HuH-7 (cell line): Measurements from ENCODE around the gene FOXP1.
"Not testable (repeated sequence)": the region's sequence is repeated elsewhere in the genome, so short reads cannot be mapped to it uniquely, and the experiment has no call there.

Experiments used
- DNase-seq: peaks from one replicate; pipeline ENCODE4 v3.0.0; 2011; ENCODE audit warnings: low spot score

The FOXP1 gene

DNA sequence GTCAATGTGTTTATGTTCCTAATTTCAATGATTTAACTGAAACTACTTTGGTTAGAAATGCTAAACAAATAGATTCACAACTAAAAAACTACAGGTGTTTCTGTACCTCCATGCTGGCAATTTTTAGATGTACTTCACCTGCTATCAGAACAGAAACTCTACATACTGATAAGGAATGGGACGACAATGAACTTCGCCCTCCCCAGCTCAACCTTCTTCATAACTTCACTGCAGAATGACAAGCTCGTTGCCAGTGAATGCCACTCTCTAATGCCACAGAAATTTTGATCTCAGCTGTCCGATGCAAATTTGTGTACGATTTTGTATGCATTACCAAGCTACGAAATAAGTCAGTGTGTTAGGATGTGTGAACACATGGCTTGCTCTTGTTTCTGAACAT lies 133.4 kb downstream of the FOXP1 start:
- no peak for DNase-seq

DNA sequence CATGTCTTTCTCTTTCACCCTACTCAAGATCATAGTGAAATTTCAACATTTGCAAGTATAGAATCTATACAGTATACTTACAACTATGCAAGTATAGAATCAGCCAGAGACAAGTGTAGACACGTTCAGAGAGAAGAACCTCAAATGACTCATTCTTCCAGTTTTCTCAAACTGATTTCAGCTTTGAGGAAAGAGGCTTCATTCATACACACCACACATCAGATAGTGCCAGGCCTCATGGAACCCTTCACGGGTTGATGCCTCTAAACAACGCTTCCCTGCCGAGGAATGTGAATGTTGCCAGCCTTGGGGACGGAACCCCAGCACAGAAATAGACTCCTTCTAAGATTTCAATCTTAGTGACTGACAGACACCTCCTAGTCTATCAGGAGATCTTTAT lies 135.7 kb downstream of the FOXP1 start:
- no peak for DNase-seq

DNA sequence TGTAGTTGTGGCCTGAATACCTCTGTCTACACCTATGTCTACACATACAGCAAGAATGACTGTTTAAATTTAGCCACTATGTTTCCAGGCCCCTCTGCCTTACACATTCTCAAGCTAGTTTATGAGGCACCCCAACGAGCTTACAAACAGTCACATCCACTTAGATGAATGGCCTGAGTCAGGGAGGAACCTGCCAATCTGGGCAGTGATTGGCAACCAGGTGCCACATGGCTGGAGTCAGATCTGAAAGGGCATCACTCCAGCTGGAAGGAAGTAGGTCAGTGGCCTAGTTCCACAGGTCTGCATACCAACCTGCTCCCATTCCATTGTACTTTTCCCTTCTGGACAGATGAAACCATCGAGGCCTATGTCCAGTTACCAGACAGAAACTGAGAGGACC lies 136.3 kb downstream of the FOXP1 start:
- no peak for DNase-seq

DNA sequence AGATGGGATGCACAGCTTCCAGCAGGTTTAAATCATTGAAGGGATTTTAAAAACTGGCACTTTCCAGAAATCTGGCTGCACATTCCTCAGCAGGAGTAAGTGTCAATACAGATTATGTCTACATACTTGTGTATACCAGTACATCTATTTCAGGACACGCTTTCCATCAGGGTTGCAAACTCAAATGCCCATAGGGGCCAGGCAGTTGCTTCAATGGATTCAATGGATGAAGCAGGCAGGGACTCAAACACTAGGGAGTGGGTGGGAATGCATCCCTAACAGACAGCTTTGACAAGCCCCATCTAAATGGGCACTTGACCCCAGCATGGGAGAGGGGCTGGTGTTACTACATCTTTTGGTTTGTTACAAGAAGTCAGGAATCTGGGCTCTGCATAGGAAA lies 136.8 kb downstream of the FOXP1 start:
- no peak for DNase-seq

- DNase-seq = no peak
Observed at GRCh38 chr3:71446260-71446659, 137.3 kb downstream of the FOXP1 start.

GRCh38 chr3:71444861-71445259 lies 138.7 kb downstream of the FOXP1 start:
- DNase-seq = no peak

DNA sequence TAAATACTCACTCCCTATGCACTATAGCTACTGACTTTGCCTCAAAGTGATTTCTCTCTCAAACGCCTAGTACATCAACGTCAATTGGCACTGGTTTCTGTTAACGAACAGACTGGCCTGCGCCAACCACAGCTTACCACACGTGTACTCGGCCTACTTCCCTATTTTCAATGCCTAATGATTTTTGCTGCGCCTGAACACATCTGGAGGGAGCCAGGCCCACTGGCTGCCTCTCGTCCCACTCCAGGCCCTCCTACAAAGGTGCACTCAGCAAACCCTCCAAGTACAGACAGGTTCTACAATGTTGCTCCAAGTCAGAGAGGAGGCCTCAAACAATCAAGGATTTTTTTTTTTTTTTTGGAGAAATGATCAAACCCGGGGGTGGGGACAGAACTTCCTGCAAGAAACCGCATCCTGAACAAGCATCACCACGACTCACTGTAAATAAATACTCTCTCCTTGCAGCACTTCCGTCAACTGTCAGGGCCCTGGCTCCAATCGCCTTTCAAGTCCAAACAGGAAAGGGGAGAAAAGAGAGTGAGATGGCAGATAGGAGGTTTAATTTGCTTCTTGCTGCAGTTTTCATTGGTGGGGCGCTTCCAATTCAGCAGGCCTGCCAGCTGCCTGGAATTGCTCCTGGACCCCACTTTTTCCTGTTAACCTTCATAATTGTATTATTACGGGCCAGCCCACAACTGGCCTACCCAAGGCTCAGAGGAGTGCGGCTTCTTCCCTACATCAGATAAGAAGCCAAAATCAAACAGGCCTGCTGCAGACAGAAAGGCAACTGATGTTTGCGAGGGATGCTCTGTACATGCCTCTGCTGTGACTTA lies 139.3 kb downstream of the FOXP1 start:
- DNase-seq = no peak

DNA sequence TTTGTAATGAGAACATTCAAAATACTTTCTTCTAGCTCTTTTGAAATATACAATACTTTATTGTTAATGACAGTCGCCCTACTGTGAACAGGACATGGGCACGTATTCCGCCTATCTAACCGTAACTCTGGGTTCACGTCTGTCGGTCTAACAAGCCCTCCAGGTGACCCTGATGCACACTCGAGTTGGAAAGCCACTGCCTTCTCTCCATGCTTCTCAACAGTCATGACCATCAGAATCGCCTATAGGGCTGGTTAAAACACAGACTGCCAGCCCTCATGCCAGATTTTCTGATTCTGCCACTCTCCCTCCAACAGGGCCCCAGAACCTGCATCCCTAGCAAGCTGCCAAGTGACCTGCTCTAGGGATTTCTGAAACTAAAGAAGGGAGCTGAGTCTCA lies 140.2 kb downstream of the FOXP1 start:
- DNase-seq = no peak

DNA sequence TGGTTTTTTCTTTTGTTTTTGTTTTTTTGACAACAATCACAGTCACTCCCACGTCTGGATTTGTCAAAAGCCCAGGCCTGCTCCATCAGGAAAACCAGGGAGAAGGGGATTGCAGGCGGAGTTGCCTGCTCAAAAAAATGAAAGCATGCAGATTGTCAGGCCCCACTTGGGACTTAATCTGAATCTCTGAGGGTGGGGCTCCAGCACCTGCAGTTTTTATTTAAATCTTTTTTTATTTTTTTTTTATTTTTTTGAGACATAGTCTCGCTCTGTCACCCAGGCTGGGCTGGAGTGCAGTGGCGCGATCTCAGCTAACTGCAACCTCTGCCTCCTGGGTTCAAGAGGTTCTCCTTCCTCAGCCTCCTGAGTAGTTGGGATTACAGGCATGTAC lies 140.9 kb downstream of the FOXP1 start:
- no peak for DNase-seq

DNA sequence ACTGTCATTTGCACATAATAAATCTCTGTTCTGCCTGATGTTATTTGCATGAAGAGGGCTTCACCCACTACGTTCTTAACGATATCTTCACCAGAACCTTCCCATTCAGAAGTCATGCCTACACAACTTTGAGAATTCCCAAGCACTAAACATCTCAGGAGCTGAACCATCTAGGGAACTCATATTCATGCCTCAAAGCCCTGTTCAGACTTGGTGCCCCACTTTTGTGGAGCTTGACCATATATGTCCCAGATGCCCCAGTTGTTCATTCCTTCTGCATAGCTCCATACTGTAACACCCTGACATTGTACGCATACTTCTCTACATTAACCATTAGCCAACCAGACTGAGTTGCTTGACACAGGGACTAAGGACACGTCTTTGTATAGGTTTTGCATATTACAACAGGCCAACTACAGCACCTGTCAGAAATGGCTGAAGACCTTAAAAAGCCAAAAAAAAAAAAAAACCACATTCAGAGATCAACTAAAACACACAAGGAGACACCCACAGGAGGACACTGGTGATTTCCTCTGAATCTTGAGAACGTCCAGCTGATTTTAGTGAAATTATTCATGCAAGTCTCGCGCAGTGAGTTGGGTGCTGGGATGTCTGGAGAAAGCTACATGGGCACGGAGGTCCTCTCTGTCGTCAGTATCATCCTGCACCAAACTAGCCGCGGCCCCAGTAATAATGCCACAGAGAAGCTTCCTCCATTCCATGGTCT lies 141.4 kb downstream of the FOXP1 start:
- DNase-seq = no peak

DNA sequence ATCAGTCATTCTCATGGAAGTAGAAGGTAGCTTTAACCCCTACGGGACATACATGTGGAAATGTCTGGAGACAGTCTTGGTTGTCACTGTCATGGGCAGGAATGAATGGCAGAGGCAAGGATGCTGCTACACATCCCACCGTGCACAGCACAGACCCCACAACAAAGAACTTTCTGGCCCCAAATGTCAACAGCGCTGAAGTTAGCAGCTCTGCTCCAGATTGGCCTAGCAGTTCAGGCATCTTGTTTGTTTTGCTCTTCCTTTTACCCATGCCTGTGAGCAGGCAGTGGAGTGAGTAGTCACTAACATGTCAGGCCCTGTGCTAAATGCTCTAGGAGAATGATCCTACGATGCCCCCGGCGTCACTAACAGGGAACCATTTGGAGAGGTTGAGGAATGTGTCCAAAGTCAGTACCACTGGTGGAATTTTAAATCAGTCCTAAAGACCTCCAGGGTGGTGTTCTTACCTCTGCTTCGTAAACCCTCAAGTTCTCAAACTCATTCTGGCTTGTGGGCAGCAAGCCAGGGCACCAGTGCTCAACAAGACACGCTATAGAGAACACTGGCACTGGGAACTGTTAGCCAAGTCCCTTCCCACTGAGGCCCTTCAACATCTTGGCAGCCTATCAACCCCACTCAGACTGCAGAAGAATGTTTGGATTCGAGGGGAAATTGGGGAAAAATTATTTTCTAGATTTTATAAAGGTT lies 142.2 kb downstream of the FOXP1 start:
- no peak for DNase-seq

DNA sequence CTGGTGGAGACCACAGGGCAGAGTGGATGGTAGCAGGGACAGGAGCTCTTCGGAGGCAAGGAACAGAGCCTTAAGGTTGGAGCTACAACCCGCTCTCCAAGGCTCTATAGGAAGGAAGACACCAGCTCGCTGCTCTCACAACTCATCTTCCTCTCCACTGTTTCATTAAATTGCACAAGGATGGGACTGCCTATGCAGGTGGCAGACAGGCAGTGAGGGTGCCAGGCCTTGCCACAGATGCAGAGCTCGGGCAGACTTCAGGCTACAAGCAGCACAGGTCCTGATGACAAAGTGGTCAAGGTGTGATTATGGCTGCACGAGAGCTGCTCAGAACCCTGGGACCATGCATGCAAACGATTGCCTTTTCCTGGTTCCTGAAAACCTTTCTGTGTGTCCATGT lies 144.6 kb downstream of the FOXP1 start:
- DNase-seq = no peak

DNA sequence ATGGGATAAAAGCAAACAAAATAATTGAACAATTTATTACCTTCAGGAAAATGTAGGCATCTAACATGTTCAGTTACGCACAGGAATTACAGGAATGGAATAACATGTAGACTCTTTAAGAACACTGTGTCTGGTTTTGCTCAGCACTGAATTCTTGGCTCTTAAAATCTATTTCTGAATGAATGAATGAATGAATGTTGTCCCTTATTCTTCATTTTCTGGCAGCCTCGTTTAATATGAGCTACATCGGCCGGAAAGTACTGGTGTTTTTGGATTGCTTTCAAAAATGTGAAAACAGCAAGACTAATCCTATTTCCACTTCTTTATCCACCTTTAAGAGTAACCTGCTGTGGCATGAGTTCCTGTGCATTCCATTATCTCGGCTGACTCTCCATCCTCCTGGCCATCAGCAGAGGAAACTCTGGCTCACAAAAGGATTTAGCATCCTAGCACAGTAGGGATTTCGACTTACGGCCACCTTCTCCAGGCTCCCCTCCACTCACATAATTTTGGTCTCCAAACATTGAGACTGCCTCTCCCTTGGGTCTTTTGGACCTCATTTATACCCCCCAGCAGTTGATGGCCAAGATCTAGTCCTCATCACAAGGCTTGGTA lies 145.3 kb downstream of the FOXP1 start:
- DNase-seq = no peak

- no peak for DNase-seq
Observed at GRCh38 chr3:71436337-71436736, 147.2 kb downstream of the FOXP1 start.

GRCh38 chr3:71435836-71436235 lies 147.7 kb downstream of the FOXP1 start:
- DNase-seq = not testable (repeated sequence)

- no peak for DNase-seq
Observed at GRCh38 chr3:71433631-71434030, 149.9 kb downstream of the FOXP1 start.

GRCh38 chr3:71432044-71432975 lies 151.2 kb downstream of the FOXP1 start:
- DNase-seq = no peak

DNA sequence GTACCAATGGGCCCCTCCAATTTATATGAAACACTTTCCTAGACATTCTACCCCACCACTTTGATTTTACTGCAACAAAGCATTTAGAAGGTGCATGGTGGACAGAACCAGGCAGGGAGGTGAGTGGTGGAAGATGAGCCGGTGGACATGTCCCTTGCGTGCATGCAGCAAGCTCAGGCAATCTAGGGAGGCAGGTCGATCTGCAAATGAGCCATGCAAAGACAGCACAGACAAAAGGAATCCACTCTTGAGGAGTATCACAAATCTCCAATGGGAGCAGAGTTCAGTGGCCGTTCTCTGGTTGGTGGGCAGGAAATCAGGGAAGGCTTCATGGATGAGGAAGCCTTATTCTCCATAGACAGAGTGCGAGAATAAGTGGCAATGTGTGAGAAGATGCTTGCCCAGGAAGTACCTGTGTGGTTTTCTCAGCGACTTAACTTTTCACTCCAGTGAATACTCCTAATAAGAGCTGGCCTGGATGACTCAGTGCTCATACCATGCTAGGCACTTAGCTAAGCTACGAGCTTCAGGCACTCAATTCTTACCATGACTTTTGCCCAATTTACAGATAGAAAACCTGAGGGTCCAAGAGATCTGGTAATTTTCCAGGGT lies 152.5 kb downstream of the FOXP1 start:
- no peak for DNase-seq

- no peak for DNase-seq
Observed at GRCh38 chr3:71429597-71429988, 153.9 kb downstream of the FOXP1 start.

- no peak for DNase-seq
Observed at GRCh38 chr3:71428841-71429596, 154.5 kb downstream of the FOXP1 start.
